Endothelial cell of umbilical vein (primary cell): ENCODE measurements around the gene JAZF1. TPM values are rescaled to one million over a fixed set of nuclear protein-coding genes. Genes with fewer than 3 reads are reported as not detected.

Experiments used
- BruUV-seq: library from RNA; stranded (reverse); fragments of 400-500 nt; replicated peaks from 2 replicates; lab custom pipeline; 2021; lab: Mats Ljungman, UMichigan
- CTCF ChIA-PET: fragments of 300-600, 350-600 bp; sonication (Branson Sonifier 250); formaldehyde crosslinking; loops from one replicate; lab custom pipeline; 2021; ENCODE audit warnings: antibody characterized with exemption, inconsistent platforms; lab: Charles Lee
- POLR2A ChIA-PET: fragments of 300-600, 350-600 bp; sonication (Branson Sonifier 250); formaldehyde crosslinking; loops from one replicate; lab custom pipeline; 2021; ENCODE audit warnings: antibody characterized with exemption, inconsistent platforms; lab: Charles Lee
- DNase-seq: peaks from one replicate; pipeline ENCODE4 v3.0.0-alpha.2; 2011; ENCODE audit warnings: low read depth, low spot score
- FAIRE-seq: peaks from 2 replicates; lab custom pipeline; 2011; peaks lifted over from hg19 to GRCh38; lab: Jason Lieb, UNC
- H2AFZ ChIP-seq: 2 replicates; pipeline ENCODE4 v1.6.0; 2012; ENCODE audit warnings: low read depth, low read length, control low read depth, inconsistent platforms
- H3K27ac ChIP-seq: 2 replicates; pipeline ENCODE4 v1.5.1; 2011; ENCODE audit warnings: low read depth, mild to moderate bottlenecking, control low read depth, low read length, moderate library complexity; ENCODE audit not compliant: insufficient read depth
- H3K27me3 ChIP-seq, 2 experiments: 2 replicates each; pipeline versions ENCODE4 v1.6.0 to v1.6.1; 2011; ENCODE audit warnings: low read length in 2 of 2, mixed read lengths in 1 of 2; ENCODE audit not compliant: control insufficient read depth in 2 of 2, insufficient read depth in 2 of 2
- H3K36me3 ChIP-seq, 2 experiments: 2 replicates in 1 of 2; 3 replicates in 1 of 2; pipeline ENCODE4 v1.5.1; 2011; ENCODE audit warnings: low read length in 2 of 2, mild to moderate bottlenecking in 1 of 2, moderate library complexity in 1 of 2; ENCODE audit not compliant: control insufficient read depth in 2 of 2, insufficient read depth in 2 of 2; ENCODE audit errors: extremely low read depth in 1 of 2
- H3K4me1 ChIP-seq: 3 replicates; pipeline ENCODE4 v1.5.1; 2011; ENCODE audit warnings: mild to moderate bottlenecking, low read length; ENCODE audit not compliant: control insufficient read depth, insufficient read depth; ENCODE audit errors: extremely low read depth
- H3K4me2 ChIP-seq: 2 replicates; pipeline ENCODE4 v1.6.1; 2011; ENCODE audit warnings: low read length, control low read depth, mixed read lengths; ENCODE audit not compliant: insufficient read depth
- H3K4me3 ChIP-seq, 3 experiments: fragments of 200-600 bp in 1 of 3; sonication (generic), shearing (Covaris generic) in 1 of 3; replicated peaks in 1 of 3; 2 replicates each; pipeline ENCODE4 v1.5.1; 2011 to 2016; ENCODE audit warnings: control low read depth in 3 of 3, low read length in 3 of 3, mild to moderate bottlenecking in 2 of 3, inconsistent platforms in 1 of 3, low read depth in 1 of 3, moderate library complexity in 1 of 3; ENCODE audit not compliant: insufficient read depth in 1 of 3
- H3K79me2 ChIP-seq: 2 replicates; pipeline ENCODE4 v1.6.0; 2012; ENCODE audit warnings: low read length, inconsistent platforms; ENCODE audit not compliant: control insufficient read depth, insufficient read depth
- H3K9ac ChIP-seq: replicated peaks from 2 replicates; pipeline ENCODE3; 2011; ENCODE audit warnings: low read length, control low read depth; ENCODE audit not compliant: insufficient read depth; ENCODE audit errors: extremely low read depth
- H3K9me1 ChIP-seq: replicated peaks from 3 replicates; pipeline ENCODE4 v1.6.0; 2011; ENCODE audit warnings: mild to moderate bottlenecking, low read length; ENCODE audit not compliant: control insufficient read depth, insufficient read depth; ENCODE audit errors: extremely low read depth
- H3K9me3 ChIP-seq: replicated peaks from 2 replicates; pipeline ENCODE4 v1.5.1; 2012; ENCODE audit warnings: low read length, inconsistent platforms; ENCODE audit not compliant: control insufficient read depth, insufficient read depth
- H4K20me1 ChIP-seq: replicated peaks from 2 replicates; pipeline ENCODE3; 2011; ENCODE audit warnings: mild to moderate bottlenecking, low read length; ENCODE audit not compliant: control insufficient read depth, insufficient read depth; ENCODE audit errors: extremely low read depth
- CTCF ChIP-seq, 2 donors: IDR thresholded peaks; 1 replicate in 1 of 2; 2 replicates in 1 of 2; pipeline ENCODE4 v1.5.1; 2011; ENCODE audit warnings: low read length in 2 of 2, mild to moderate bottlenecking in 2 of 2, moderate library complexity in 2 of 2, control low read depth in 1 of 2, inconsistent platforms in 1 of 2, low read depth in 1 of 2; ENCODE audit not compliant: insufficient read depth in 1 of 2; ENCODE audit errors: extremely low read depth in 1 of 2
- EZH2 ChIP-seq: IDR thresholded peaks from 2 replicates; pipeline ENCODE4 v1.6.1; 2012; ENCODE audit warnings: borderline replicate concordance, low read depth, mild to moderate bottlenecking, moderate library complexity, low read length, inconsistent platforms; ENCODE audit not compliant: severe bottlenecking
- FOS ChIP-seq: IDR thresholded peaks from 2 replicates; pipeline ENCODE4 v1.6.1; 2011; ENCODE audit warnings: mild to moderate bottlenecking, low read length, moderate library complexity, borderline replicate concordance; ENCODE audit not compliant: insufficient read depth
- GATA2 ChIP-seq: IDR thresholded peaks from 2 replicates; pipeline ENCODE4 v1.7.0; 2011; ENCODE audit warnings: low read depth, mild to moderate bottlenecking, moderate library complexity, mixed read lengths, low read length; ENCODE audit not compliant: insufficient read length, insufficient read depth
- JUN ChIP-seq: IDR thresholded peaks from 2 replicates; pipeline ENCODE4 v1.6.1; 2011; ENCODE audit warnings: borderline replicate concordance, low read depth; ENCODE audit not compliant: insufficient read length, insufficient read depth
- MAX ChIP-seq: IDR thresholded peaks from 2 replicates; pipeline ENCODE4 v1.6.1; 2011; ENCODE audit not compliant: insufficient read depth, insufficient read length
- MYC ChIP-seq: IDR thresholded peaks from one replicate; pipeline ENCODE4 v1.6.1; 2011; ENCODE audit warnings: mild to moderate bottlenecking, low read depth, low read length
- POLR2A ChIP-seq: IDR thresholded peaks from 2 replicates; pipeline ENCODE4 v1.6.1; 2012; ENCODE audit warnings: low read depth, mild to moderate bottlenecking, control low read depth, low read length
- POLR2AphosphoS5 ChIP-seq: IDR thresholded peaks from 2 replicates; pipeline ENCODE4 v1.6.1; 2012; ENCODE audit warnings: low read depth, mild to moderate bottlenecking, control low read depth, low read length, moderate library complexity; ENCODE audit not compliant: insufficient read depth
- dilution Hi-C: fragments of 300-500 bp; cut with MboI; formaldehyde crosslinking; loops from one replicate; pipeline ENCODE4 v1.15.0; 2019; ENCODE audit warnings: low sequenced_read_pairs; ENCODE audit not compliant: extremely low pct_ligation_motif_present
- intact Hi-C: fragments of 100-400 bp; cut with micrococcal nuclease; formaldehyde crosslinking; loops from one replicate; pipeline ENCODE4 v1.10.0; 2022
- polyA plus RNA-seq, 4 experiments: library from polyadenylated mRNA; depleted of rRNA in 3 of 4; stranded (reverse) in 3 of 4; unstranded in 1 of 4; fragments of >200 nt; gene quantifications; 2 replicates each; pipeline versions ENCODE4 v1.2.1 to v1.2.3, GENCODE V29; 2011 to 2012; ENCODE audit warnings: missing spikeins in 1 of 4
- total RNA-seq: library from RNA; stranded (reverse); gene quantifications from 2 replicates; pipeline ENCODE4 v1.2.3, GENCODE V29; 2021

JAZF1 gene
- total and polyA plus RNA-seq, 2 donors (not counting 3 experiments of a cell fraction or from before 2014, with no cell fraction given) = 2.5 to 16.9 TPM

- BruUV-seq = no TSS peak
- Histone ChIP-seq H2AFZ (no peak overlapping the region), H3K79me2 (no peaks in the 10 kb centered on the region), H3K4me1 (no peaks in the 10 kb centered on the region), H4K20me1 (no peaks in the 10 kb centered on the region), H3K4me2 (no peak overlapping the region), H3K4me3 (no peak overlapping the region), H3K36me3 (no peaks in the 10 kb centered on the region), H3K27ac (no peak overlapping the region), H3K27me3 (no peaks in the 10 kb centered on the region), H3K9me1 (no peaks in the 10 kb centered on the region), H3K9me3 (no peaks in the 10 kb centered on the region), H3K9ac (no peak overlapping the region)
- POLR2A ChIA-PET = no interaction called here
- DNase-seq (no peak), FAIRE-seq (no peak)
- intact Hi-C loops = no loop called here
- CTCF ChIA-PET = interaction anchor here (1.0 to 1.5 kb wide), 5 partner anchors 9 to 893 kb away, joined by 3 to 10 read pairs (median 3); no protein-coding TSS in a partner anchor
- no peak for TF ChIP-seq GATA2
- no peak for TF ChIP-seq MYC
- TF ChIP-seq CTCF (IDR thresholded peaks at IDR 0.05; ENCODE audit: extremely low read depth in 1 of 2, insufficient read depth in 1 of 2, low read depth in 1 of 2, low read length in 2 of 2) = no peak
- TF ChIP-seq JUN = no peak
- no peak for TF ChIP-seq MAX
- no peak for TF ChIP-seq FOS
- TF ChIP-seq POLR2A = no peak
- no peak for TF ChIP-seq POLR2AphosphoS5
- no peak for TF ChIP-seq EZH2
- dilution Hi-C loops = no loop called here
These were observed 91.5 kb downstream of the JAZF1 start for GRCh38 chr7:28088901-28089714.
